GM12891 (cell line): Measurements from ENCODE around the gene EFCAB14.

Experiments used
- POLR2A ChIP-seq: IDR thresholded peaks from 2 replicates; pipeline ENCODE4 v1.6.1; 2011; ENCODE audit warnings: low read depth, low read length, control low read depth
- POLR2AphosphoS5 ChIP-seq: IDR thresholded peaks from 2 replicates; pipeline ENCODE4 v1.6.1; 2011; ENCODE audit warnings: low read depth, low read length, control low read depth
- POU2F2 ChIP-seq: IDR thresholded peaks from 2 replicates; pipeline ENCODE4 v1.6.1; 2011; ENCODE audit warnings: low read depth, mild to moderate bottlenecking, control low read depth, low read length, moderate library complexity
- SPI1 ChIP-seq: IDR thresholded peaks from 2 replicates; pipeline ENCODE4 v1.6.1; 2011; ENCODE audit warnings: low read depth, low read length, control low read depth
- TAF1 ChIP-seq: IDR thresholded peaks from 2 replicates; pipeline ENCODE4 v1.6.1; 2011; ENCODE audit warnings: low read depth, low read length, control low read depth

DNA sequence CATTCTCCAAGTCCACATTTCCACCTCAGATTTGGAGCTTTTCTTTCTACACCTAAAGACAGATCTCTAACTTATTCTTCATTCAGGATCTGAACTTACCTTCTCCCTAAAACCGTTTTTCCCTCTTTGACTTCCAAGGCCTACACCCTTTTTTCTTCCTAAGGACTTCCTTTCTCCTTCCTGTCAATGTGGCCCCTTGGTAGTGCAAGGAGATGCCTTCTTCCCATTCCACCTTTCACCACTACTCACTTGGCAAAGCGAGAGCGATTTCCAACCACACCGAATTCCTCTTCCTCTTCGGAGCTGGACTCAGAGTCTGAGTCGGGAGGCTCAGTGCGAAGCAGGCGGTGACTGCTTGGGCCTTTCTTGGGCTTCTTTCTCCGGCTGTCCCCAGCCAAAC lies 1.3 kb downstream of the EFCAB14 start:
- TF ChIP-seq POLR2A: no peak
- no peak for TF ChIP-seq POLR2AphosphoS5
- TF ChIP-seq TAF1: no peak
- no peak for TF ChIP-seq POU2F2
- TF ChIP-seq SPI1: no peak
